Skeletal muscle satellite cell (primary cell): ENCODE data around the gene NEMF.
A peak's percentile ranks its signal among the peaks of the same experiment; 100 is the strongest.
"Not testable (repeated sequence)": the region's sequence is repeated elsewhere in the genome, so short reads cannot be mapped to it uniquely, and the experiment has no call there.

ENCODE experiments used
- H3K27me3 ChIP-seq: 2 replicates; pipeline ENCODE4 v1.7.0; 2013; ENCODE audit warnings: low read length; ENCODE audit not compliant: control insufficient read depth, insufficient read depth
- H3K36me3 ChIP-seq: 2 replicates; pipeline ENCODE4 v1.7.0; 2013; ENCODE audit warnings: mild to moderate bottlenecking, control low read depth, low read length; ENCODE audit not compliant: insufficient read depth
- H3K4me1 ChIP-seq: 2 replicates; pipeline ENCODE4 v1.7.0; 2013; ENCODE audit warnings: low read length; ENCODE audit not compliant: control insufficient read depth, insufficient read depth
- H3K4me2 ChIP-seq: 2 replicates; pipeline ENCODE4 v1.7.0; 2013; ENCODE audit warnings: mild to moderate bottlenecking, low read length
- H3K4me3 ChIP-seq: 2 replicates; pipeline ENCODE4 v1.7.0; 2013; ENCODE audit warnings: low read length
- H3K9ac ChIP-seq: 2 replicates; pipeline ENCODE4 v1.7.0; 2013; ENCODE audit warnings: mild to moderate bottlenecking, low read depth, low read length, moderate library complexity
- H3K9me3 ChIP-seq: replicated peaks from 2 replicates; pipeline ENCODE4 v1.7.0; 2013; ENCODE audit warnings: mild to moderate bottlenecking, control low read depth, low read length

Gene NEMF

GRCh38 chr14:49875640-49876198 lies 23.1 kb upstream of the NEMF start:
- Histone ChIP-seq H3K4me2 (no peak overlapping the region), H3K9ac (no peak overlapping the region), H3K4me1 (peaks cover 7% of the 10 kb centered on the region), H3K27me3 (no peaks in the 10 kb centered on the region), H3K9me3 (no peaks in the 10 kb centered on the region), H3K4me3 (no peak overlapping the region), H3K36me3 (no peaks in the 10 kb centered on the region)

DNA sequence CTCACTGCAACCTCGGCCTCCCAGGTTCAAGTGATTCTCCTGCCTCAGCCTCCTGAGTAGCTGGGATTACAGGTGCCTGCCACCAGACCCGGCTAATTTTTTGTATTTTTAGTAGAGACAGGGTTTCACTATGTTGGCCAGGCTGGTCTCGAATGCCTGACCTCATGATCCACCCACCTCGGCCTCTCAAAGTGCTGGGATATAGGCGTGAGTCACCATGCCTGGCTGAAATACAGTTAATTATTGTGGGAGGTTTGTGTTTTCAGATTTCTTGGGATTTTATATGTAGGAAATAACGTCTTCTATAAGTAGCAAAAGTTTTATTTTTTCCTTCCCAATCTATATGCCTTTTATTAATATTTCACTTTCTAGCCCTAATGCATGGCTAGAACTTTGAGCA lies 21.0 kb upstream of the NEMF start:
- H3K4me1 ChIP-seq, H3K36me3 ChIP-seq, H3K27me3 ChIP-seq, H3K4me2 ChIP-seq, H3K9ac ChIP-seq, H3K4me3 ChIP-seq, H3K9me3 ChIP-seq: not testable (repeated sequence)

- H3K36me3 ChIP-seq: no peaks in the 10 kb centered on the region
- H3K9ac ChIP-seq: no peak overlapping the region
- H3K27me3 ChIP-seq: no peaks in the 10 kb centered on the region
- no peaks in the 10 kb centered on the region for H3K9me3 ChIP-seq
- H3K4me2 ChIP-seq: no peak overlapping the region
- no peak overlapping the region for H3K4me3 ChIP-seq
- H3K4me1 ChIP-seq: peaks cover 13% of the 10 kb centered on the region
These were observed 18.3 kb upstream of the NEMF start for GRCh38 chr14:49870908-49871307.

- H3K36me3 ChIP-seq: no peaks in the 10 kb centered on the region
- peak overlapping the region; percentile 69 for H3K4me2 ChIP-seq
- peak overlapping the region; percentile 73 for H3K9ac ChIP-seq
- H3K4me1 ChIP-seq: peaks cover 19% of the 10 kb centered on the region
- H3K4me3 ChIP-seq: peak overlapping the region; percentile 53
- H3K27me3 ChIP-seq: no peaks in the 10 kb centered on the region
- no peaks in the 10 kb centered on the region for H3K9me3 ChIP-seq
These were observed 16.1 kb upstream of the NEMF start for GRCh38 chr14:49868720-49869114.

- no peaks in the 10 kb centered on the region for H3K36me3 ChIP-seq
- H3K27me3 ChIP-seq: no peaks in the 10 kb centered on the region
- H3K4me3 ChIP-seq: peak overlapping the region; percentile 79
- H3K9me3 ChIP-seq: no peaks in the 10 kb centered on the region
- H3K4me1 ChIP-seq: peaks cover 21% of the 10 kb centered on the region
- H3K9ac ChIP-seq: peak overlapping the region; percentile 88
- peak overlapping the region; percentile 91 for H3K4me2 ChIP-seq
These were observed 15.5 kb upstream of the NEMF start for GRCh38 chr14:49867831-49868719.

GRCh38 chr14:49865431-49865859 lies 12.9 kb upstream of the NEMF start:
- Histone ChIP-seq H3K4me1 (peaks cover 27% of the 10 kb centered on the region), H3K4me3 (no peak overlapping the region), H3K9me3 (no peaks in the 10 kb centered on the region)

DNA sequence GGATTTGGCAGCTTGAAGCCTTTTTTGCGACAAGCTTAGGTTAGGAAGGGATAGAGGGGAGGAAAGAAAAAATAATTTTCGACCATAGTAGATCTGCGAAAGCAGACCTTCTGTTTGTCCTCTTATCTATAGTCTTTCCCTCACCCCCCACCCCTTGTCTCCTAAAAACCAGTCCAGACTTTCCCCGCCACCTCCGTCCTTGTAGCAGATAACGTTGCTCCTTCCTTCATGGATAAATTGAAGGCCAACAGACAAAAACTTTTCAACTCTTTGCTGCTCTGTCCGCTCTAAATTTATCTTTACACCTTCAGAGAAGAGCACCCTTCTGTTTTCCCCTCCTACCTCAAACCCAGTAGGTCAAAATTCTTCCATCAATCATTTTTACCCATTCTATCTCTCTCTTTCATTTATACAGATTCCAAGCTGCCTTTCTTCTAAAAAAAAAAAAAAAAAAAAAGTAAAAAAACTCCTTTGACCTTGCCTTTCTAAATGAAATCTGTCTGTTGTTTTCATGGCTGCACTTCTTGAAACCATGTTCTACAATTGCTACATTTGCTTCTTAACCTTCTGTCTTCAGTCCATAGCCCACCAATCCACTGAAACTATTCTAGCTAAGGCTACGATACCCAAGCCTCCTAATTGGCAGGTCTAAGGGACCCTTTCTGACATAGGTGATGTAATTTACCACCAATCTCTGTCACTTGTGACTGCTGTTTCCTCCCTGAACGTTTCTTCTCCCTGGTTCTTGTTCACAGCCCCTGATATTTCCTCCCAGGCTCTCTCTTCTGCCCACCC lies 11.1 kb upstream of the NEMF start:
- Histone ChIP-seq H3K36me3 (no peaks in the 10 kb centered on the region), H3K27me3 (no peaks in the 10 kb centered on the region), H3K4me3 (peak overlapping the region; percentile 73), H3K9ac (peak overlapping the region; percentile 82), H3K9me3 (no peaks in the 10 kb centered on the region), H3K4me2 (peak overlapping the region; percentile 80), H3K4me1 (peaks cover 25% of the 10 kb centered on the region)

More at GRCh38 chr14:49865431-49865859, 12.9 kb upstream of the NEMF start:
- peak overlapping the region; percentile 11 for H3K4me2 ChIP-seq
- no peaks in the 10 kb centered on the region for H3K27me3 ChIP-seq
- no peaks in the 10 kb centered on the region for H3K36me3 ChIP-seq
- H3K9ac ChIP-seq: no peak overlapping the region

- no peaks in the 10 kb centered on the region for H3K9me3 ChIP-seq
- peak overlapping the region; percentile 93 for H3K9ac ChIP-seq
- H3K27me3 ChIP-seq: no peaks in the 10 kb centered on the region
- peaks cover 17% of the 10 kb centered on the region for H3K4me1 ChIP-seq
- peak overlapping the region; percentile 74 for H3K4me3 ChIP-seq
- no peaks in the 10 kb centered on the region for H3K36me3 ChIP-seq
- H3K4me2 ChIP-seq: peak overlapping the region; percentile 92
These were observed 9.6 kb upstream of the NEMF start for GRCh38 chr14:49862089-49862673.

GRCh38 chr14:49861699-49862088 lies 9.1 kb upstream of the NEMF start:
- Histone ChIP-seq H3K4me2 (peak overlapping the region; percentile 92), H3K4me3 (peak overlapping the region; percentile 74), H3K9ac (peak overlapping the region; percentile 93), H3K9me3 (no peaks in the 10 kb centered on the region), H3K4me1 (peaks cover 17% of the 10 kb centered on the region), H3K27me3 (no peaks in the 10 kb centered on the region), H3K36me3 (no peaks in the 10 kb centered on the region)

DNA sequence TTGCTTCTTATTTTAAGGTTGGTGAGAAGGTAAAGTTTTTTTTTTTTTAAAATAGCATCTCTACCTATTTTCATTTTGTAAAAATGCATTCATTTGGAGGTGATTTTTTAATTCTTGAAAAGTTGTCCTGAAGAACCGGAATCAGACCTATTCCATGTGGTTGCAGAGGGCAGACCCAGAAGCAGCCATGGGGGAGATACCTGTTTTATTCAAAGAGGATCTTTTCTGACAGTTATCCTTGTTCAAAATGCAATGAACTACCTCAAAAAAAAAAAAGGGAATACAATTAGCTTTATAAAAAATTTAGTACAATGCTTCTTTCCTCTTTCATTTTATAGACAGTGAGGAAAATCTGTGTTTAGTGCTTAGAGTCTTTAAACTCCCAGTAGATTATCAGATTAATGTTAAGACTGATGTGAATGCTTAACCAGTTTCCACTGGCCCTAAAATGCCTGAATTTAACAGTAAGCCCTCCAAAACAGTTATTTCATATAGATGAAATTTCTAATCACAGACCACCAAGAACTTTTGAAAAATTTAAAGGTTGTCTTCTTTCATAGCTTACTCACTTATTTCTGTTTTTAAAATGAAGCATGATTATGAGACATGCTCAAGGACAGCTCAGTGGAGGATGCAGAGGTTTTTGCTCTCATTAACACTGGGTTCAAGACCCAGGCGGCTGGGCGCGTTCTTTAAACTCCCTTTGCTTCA lies 8.6 kb upstream of the NEMF start:
- Histone ChIP-seq H3K9me3 (no peaks in the 10 kb centered on the region), H3K36me3 (no peaks in the 10 kb centered on the region), H3K9ac (peak overlapping the region; percentile 93), H3K4me3 (peak overlapping the region; percentile 74), H3K4me1 (peaks cover 17% of the 10 kb centered on the region), H3K4me2 (peak overlapping the region; percentile 92), H3K27me3 (no peaks in the 10 kb centered on the region)
